NCI-H460 (cell line): ENCODE data around the gene HOXA6. TPM values are rescaled to one million over a fixed set of nuclear protein-coding genes. Genes with fewer than 3 reads are reported as not detected.

Source experiments
- DNase-seq: peaks from one replicate; pipeline ENCODE4 v3.0.0-alpha.2; 2016; ENCODE audit warnings: low read depth; ENCODE audit errors: extremely low read depth
- total RNA-seq: library from RNA; depleted of rRNA; stranded (reverse); fragments of >200 nt; shearing (Covaris generic); gene quantifications from 2 replicates; pipeline ENCODE4 v1.2.3, GENCODE V29; 2014

The HOXA6 gene
- total RNA-seq, 1 experiment from 2014 or later, result 6.7 TPM

GRCh38 chr7:27112955-27113949 lies 34.3 kb downstream of the HOXA6 start:
- DNase-seq, result peak; percentile 73

GRCh38 chr7:27112361-27112760 lies 35.2 kb downstream of the HOXA6 start:
- no peak for DNase-seq

GRCh38 chr7:27111751-27112277 lies 35.8 kb downstream of the HOXA6 start:
- DNase-seq, result no peak

- no peak for DNase-seq
Measured at GRCh38 chr7:27111042-27111750, 36.4 kb downstream of the HOXA6 start.

DNA sequence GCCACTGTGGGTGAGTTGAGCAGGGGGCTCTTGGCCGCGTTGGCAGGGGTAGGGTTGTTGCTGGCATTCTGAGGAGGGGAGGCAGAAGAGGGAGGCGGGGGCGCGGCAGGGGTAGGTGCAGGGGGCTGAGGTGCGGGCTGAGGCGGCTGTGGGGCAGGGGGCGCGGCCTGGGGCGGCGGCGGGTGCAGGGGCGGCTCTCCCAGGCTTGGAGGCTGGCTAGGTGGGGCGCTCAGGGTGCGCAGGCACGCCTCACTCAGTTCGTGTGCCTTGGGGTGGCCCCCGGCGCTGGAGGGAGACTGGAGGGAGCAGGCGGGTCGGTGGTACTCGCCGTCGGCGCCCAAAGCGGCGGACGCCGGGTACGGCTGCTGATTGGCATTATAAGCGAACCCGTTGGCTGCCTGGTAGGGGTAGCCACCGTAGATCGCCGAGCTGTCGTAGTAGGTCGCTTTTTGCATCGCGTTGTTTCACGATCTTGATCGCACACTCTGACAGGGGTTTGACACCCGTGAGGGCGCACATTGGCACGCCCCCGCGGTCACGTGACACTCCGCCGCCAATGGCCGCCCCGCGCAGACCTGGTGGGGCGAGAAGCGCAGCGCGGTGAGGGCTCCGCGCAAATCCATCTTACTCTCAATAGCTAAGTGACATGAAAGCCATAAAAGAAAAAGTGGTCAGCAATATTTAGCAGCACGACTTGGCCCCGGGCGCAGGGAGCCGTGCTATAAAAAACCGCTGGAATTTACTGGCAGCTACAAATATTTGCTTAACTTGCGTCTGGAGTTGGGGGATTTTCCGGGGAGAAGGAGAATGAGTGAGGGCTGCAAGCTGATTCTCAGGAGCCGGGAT lies 37.2 kb downstream of the HOXA6 start:
- DNase-seq, result no peak

- no peak for DNase-seq
Measured at GRCh38 chr7:27109466-27110185, 37.9 kb downstream of the HOXA6 start.

GRCh38 chr7:27108390-27109127 lies 39.0 kb downstream of the HOXA6 start:
- no peak for DNase-seq

DNA sequence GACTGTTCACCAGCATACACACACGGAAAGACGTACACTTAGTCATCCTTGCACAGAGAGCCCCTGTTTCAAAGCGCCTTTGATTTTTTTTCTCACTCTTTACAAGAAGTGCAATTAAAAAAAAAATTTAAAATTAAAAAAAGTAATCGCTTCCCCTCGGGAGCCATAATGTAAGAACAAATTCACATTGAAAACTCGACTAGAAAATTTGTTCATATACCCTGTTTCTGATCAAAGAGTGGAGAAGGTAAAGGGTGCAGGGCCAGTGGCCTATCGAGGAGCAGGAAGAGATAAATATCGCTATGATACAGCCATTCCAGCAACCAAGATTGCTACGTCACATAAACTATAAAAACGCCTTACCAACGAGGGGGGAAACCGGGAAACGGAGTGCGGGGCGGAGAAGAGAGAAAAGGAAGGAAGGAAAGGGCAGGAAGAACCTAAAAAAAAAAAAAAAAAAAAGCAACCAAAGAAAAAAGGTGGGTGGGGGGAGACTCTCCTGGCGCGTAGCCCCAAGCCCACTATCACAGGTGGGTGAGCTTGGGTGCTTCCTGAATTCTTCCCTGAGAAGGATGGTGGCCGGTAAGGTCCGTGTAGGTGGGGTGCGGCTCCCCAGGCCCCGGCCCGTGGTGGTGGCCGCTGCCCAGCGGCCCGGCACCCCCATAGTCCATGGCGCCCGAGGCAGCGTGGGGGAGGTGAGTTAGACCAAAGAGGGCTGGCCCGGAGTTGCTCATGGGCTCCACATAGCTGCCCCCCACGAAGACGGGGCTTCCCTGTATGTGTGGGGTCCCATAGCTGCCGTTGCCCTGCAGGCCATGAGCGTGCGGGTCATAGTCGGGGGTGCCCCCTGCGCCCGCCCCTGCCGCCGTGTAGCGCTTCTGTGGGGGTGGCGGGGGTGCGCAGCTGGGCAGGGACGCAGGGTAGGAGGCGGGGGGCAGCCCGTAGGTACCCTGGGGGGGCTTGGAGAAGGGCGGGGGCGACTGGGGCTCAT lies 39.9 kb downstream of the HOXA6 start:
- no peak for DNase-seq

DNA sequence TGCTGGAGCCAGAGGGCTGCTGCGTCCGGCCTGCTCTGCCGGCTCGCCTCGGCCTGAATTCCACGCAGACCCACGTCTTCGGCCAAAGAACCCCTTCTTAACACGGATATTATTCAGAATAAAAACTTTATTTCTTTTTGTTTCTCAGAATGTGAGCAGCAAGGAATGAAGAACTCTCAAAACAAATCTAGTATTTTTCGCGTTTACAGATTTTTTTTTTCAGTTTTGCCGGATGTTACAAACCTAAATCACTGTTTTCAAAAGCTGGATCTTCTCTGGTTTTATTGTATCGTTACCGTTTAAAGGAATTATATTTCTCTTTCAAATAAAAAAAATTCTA lies 40.7 kb downstream of the HOXA6 start:
- no peak for DNase-seq

DNA sequence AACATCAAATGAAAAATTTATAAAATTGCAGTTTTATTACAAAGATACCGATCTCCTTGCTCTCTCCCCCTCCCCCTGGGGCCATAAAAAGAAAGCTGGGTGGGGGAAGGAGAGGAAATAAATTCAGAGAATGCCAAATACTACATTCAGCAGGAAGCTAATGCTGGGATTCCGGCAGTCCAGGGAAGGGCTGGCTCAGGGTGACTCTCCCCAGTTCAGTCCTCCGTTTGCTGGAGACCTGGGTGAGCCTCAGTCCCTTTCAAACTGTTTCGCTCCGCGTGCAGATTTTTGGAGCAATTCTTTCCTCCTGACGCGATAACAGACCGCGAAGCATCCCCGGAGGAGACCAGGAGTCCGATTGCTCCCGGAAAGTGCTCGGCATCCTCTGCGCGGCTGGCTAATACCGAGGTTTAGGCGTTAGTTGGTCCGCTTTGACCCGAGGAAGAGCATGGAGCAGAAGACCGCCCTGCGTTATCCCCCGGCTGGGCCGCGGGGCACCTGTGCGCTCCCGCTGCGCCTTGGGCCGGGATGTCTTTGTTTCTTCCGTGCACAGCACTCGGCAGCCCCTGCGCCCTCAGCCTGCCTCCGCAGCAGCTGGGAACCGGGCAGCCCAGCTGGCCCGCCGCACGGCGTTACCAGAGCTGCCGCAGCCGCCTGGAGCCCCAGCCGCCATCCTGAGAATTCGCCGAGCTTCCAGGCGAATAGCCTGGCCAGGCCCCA lies 41.2 kb downstream of the HOXA6 start:
- no peak for DNase-seq

DNA sequence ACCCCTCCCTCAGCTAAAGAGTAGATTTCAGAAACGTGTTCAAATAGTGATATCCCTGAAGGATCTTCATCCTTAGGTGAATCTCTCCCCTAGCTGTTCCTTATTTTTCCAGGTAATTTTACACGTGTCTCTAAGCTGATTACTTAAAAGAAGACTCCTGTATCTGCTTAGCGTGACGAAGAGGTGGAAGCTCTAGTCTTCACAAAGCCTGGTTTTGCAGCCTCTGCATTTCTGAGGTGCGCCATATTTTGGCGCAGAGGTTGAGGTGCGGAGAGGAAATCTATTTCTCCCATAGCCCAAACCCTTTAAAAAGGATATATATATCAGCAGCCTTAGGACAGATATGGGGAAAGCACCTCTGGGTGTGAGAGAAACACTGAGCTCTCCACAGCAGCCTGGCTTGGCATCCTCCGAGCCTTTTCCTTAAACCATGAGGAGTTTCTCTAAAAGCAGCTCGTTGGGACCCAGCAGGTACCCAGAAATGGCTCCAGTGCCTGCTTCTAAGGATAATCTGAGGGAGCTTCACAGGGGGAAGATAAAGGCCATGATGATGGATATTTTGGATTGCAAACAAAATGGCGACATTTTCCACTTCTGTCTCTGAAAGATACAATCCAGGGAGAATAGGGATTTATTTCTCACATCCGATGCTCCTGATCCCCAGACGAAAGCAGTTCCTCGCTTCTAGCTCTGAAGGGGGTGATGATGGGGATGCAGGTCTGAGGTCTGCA lies 42.1 kb downstream of the HOXA6 start:
- DNase-seq, result no peak

DNA sequence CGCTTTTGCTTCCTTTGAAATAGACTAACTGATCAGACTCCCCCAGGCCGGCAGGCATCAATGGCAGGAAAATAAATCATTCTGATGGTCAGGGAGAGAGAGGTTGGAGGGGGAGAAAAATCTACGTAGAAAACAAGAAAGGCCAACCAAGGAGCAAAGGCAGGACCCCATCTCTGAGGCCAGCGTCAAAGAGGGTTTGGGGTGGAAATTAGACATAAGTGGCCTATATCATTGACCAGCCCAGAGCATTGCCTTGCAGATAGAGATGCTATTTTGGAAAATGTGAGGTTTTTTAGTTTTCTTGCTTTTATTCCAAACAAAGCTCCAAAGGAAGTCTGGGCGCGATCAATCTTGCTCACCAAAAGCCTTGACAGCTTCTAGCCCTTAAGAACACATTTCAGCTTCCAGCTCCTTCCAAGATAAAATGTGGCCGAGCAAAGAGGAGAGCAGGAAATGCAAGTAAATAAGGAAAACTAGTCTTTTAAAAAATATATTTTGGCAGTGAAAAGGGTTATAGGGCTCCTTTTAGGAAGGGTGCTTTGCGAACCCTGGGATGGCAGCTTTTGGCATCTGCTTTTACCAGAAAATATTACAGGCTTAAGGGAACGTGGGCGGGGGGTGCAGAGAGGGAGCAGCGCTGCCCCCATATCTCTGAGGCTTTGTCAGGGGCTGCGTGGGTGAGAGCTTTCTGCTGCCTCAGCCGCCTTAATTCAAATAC lies 43.1 kb downstream of the HOXA6 start:
- DNase-seq, result no peak

DNA sequence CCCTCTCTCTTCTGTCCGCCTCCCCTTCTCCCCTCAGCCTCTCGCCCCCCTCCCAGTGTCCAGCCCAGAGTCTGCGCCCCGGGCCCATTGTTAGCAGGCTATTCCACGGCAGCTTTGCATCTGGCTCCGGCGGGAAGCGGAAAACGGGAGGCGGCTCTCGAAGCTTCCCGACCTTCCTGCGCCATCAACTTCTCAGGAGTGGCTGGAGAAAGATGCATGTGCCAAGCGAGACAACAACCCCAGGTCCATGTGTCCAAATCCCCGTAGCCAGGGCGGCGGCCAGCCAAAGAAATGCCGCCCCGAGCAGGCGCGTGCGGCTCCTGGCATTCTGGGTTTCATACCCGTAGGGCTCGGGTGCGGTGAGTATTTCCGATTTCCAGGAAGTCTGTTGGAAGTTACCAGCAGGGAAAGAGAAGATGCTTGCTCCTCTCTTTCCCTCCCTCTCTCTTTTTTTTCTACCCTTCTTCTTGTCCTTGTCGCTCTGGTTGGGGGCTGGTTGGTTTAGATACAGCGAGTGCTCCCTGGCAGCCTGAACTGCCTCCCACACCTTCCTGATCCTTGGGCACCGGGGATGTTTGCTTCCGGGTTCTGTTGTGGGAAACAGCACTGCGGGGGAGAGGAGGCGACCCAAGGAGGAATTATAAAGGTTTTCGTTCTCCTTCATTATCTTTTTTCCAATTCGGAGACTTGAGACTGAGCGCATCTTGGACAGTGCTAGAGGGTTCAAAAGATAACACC lies 43.9 kb downstream of the HOXA6 start:
- no peak for DNase-seq

DNA sequence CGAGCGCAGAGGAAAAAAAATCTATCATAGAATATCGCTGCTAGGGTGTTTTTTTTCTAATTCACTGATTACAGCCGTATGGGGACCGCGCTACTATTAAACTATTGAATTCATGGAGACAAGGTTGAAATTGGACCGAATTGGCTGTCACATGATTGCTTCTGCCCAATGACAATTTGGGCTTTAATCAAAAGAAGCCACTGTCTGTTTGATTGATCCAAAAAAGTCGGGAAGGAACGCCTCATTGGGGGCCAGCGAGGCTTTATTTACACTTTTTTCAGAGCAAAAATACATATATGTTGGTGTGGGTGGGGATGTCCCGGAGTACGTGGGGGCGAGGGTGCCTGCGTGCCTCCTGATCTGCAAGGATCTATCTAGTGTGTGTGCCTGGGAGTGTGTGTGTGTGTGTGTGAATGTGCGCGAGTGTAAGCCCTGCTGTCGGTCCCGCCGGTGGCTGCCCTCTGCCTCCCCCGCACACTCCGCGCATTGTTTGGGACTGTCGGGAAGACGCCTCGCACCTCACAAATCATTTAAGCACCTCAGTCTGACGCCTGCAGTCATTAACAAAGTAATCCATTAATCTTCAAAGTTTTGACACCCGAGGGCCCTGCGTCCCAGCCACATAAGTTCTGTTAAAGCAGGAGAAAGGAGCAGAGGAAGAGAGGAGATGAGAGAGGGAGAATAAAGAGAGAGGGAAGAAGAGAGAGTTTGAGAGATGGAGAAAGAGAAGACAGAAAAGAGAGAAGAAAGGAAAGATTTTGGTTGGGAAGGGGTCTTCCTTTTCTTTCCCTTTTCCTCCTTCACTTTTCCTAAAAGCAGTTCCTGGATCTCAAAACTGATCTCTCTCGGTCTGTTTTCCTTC lies 44.8 kb downstream of the HOXA6 start, which contains the start of gene HOXA2:
HOXA2 (minus strand) TSS at position 103 of the 862 bp plus-strand sequence. CDS start 183 bp downstream, outside the sequence.
- DNase-seq, result no peak
